HCT116 (cell line): Measurements from ENCODE around the gene TMEM184A.

Experiments
- CEBPB ChIP-seq: IDR thresholded peaks from 2 replicates; pipeline ENCODE4 v1.6.1; 2012; ENCODE audit warnings: low read depth
- CTCF ChIP-seq, 3 experiments: fragments of 200-600 bp in 1 of 3; sonication (generic) in 1 of 3; IDR thresholded peaks in 2 of 3; conservative IDR thresholded peaks in 1 of 3; 2 replicates each; pipeline ENCODE4 v1.5.1; 2012 to 2017; ENCODE audit warnings: low read depth in 2 of 3, low read length in 2 of 3, antibody characterized with exemption in 1 of 3, borderline replicate concordance in 1 of 3, control low read depth in 1 of 3, mild to moderate bottlenecking in 1 of 3, mixed read lengths in 1 of 3, mixed run types in 1 of 3, moderate library complexity in 1 of 3; ENCODE audit not compliant: insufficient read depth in 1 of 3
- EZH2 ChIP-seq: fragments of 200-600 bp; sonication (generic); IDR thresholded peaks from 2 replicates; pipeline ENCODE4 v1.6.1; 2017; ENCODE audit warnings: antibody characterized with exemption, mixed run types
- EZH2phosphoT487 ChIP-seq: fragments of 200-600 bp; IDR thresholded peaks from 2 replicates; pipeline ENCODE4 v1.6.1; 2018; ENCODE audit warnings: antibody characterized with exemption, borderline replicate concordance
- MAX ChIP-seq: IDR thresholded peaks from 2 replicates; pipeline ENCODE4 v1.6.1; 2012
- POLR2A ChIP-seq: IDR thresholded peaks from 2 replicates; pipeline ENCODE4 v1.7.0; 2011; ENCODE audit warnings: borderline replicate concordance; ENCODE audit not compliant: insufficient read depth, insufficient read length; ENCODE audit errors: extremely low read depth
- POLR2AphosphoS5 ChIP-seq: IDR thresholded peaks from 2 replicates; pipeline ENCODE4 v1.6.1; 2011; ENCODE audit warnings: mild to moderate bottlenecking, low read depth, low read length, moderate library complexity
- REST ChIP-seq: IDR thresholded peaks from 2 replicates; pipeline ENCODE4 v1.6.1; 2012; ENCODE audit warnings: low read depth
- YY1 ChIP-seq: IDR thresholded peaks from 2 replicates; pipeline ENCODE4 v1.6.1; 2011; ENCODE audit warnings: low read length, low read depth, moderate library complexity, mild to moderate bottlenecking; ENCODE audit not compliant: insufficient replicate concordance; ENCODE audit errors: extremely low read depth
- ZNF274 ChIP-seq: fragments of 200-500 bp; sonication (Bioruptor generic); IDR thresholded peaks from 2 replicates; pipeline ENCODE4 v1.6.1; 2014; ENCODE audit warnings: mild to moderate bottlenecking, low read depth, low read length, inconsistent platforms

GRCh38 chr7:1495564-1496242 is 60.3 kb downstream of the TMEM184A start:
- TF ChIP-seq CTCF (IDR thresholded peaks at IDR 0.05 in 2 of 3, conservative IDR thresholded peaks at IDR 0.05 in 1 of 3; ENCODE audit: borderline replicate concordance in 1 of 3, insufficient read depth in 1 of 3, low read depth in 2 of 3, low read length in 2 of 3) (no peak), REST (no peak), MAX (no peak), POLR2AphosphoS5 (no peak), POLR2A (no peak), CEBPB (no peak), EZH2 (no peak), ZNF274 (no peak), YY1 (no peak), EZH2phosphoT487 (no peak)
